ENCODE results near the gene SNU13. TPM values are rescaled to one million over a fixed set of nuclear protein-coding genes. Genes with fewer than 3 reads are reported as not detected.
"Not testable (repeated sequence)": the region's sequence is repeated elsewhere in the genome, so short reads cannot be mapped to it uniquely, and the experiment has no call there.

The SNU13 gene
- total RNA-seq (2012; rRNA removed) = 119 and 149 TPM in 2 replicates

DNA sequence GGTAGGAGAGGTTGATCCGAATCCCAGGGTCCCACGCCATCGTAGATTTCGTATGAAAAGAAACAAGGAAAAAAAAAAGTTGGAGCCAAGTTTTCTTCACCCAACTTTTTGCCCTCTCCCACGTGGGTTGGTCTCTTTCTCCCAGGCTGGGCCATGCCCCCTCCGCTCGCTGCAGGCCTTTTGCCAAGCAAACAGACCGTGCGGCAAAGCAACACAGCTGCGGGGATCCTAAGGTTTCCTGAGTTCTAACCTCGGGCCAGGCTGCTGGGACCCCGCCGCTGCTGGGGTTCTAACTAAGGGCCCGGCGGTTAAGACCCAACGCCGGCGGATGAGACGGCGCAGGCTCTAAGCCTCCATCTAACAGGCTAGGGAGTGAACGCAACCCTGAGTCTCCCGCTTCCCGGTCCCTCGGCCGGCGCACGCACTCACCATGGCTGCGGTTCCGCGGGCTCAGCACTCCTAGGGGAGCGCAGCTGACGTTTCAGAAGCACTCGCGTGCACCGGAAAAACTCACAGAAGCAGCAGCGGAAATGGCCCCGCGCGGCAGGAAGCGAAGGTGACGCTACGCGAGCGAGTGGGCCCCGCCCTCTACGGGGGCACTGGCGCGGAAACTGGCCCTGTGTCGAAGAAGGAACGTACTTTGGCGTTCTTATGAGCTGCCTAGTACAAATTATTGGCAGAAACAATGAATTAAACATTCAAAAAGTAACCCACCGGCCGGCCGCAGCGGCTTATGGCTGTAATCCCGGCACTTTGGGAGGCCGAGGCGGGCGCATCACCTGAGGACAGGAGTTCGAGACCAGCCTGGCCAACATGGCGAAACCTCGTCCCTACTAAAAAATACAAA, at the start of gene SNU13:
TSS of gene SNU13 (minus strand) at position 503 of the 847 bp plus-strand sequence. CDS start at position 432, 71 bp downstream.
- no peaks in the 10 kb centered on the region for H3K27me3 ChIP-seq (ENCODE audit: control insufficient read depth, insufficient read depth, low read length)
- H3K9me3 ChIP-seq (replicated peaks; ENCODE audit: low read length) = no peaks in the 10 kb centered on the region
- peak within 1 kb of the TSS; percentile 95 for H3K9ac ChIP-seq (ENCODE audit: low read depth, low read length)
- H3K36me3 ChIP-seq (ENCODE audit: insufficient read depth, low read length) = peaks cover 6% of the 10 kb centered on the region
- H3K4me2 ChIP-seq (ENCODE audit: low read length) = peak within 1 kb of the TSS; percentile 82
- H3K4me1 ChIP-seq (ENCODE audit: control insufficient read depth, insufficient read depth, low read length) = no peaks in the 10 kb centered on the region
- peak within 1 kb of the TSS; percentile 91 for H3K4me3 ChIP-seq (ENCODE audit: low read length)

DNA sequence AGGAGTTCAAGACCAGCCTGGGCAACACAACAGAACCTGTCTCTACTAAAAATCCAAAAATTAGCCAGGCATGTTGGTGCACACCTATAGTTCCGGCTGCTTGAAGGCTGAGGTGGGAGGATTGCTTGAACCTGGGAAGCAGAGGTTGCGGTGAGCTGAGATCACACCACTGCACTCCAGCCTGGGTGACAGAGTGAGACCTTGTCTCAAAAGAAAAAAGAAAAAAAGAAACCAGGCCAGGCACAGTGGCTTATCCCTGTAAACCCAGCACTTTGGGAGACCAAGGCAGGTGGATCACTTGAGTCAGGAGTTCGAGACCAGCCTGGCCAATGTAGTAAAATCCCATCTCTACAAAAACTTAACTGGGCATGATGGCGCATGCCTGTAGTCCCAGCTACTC, 44.6 kb upstream of the SNU13 start:
- H3K4me3 ChIP-seq (ENCODE audit: low read length); H3K4me2 ChIP-seq (ENCODE audit: low read length); H3K9ac ChIP-seq (ENCODE audit: low read depth, low read length); H3K9me3 ChIP-seq (replicated peaks; ENCODE audit: low read length); H3K4me1 ChIP-seq (ENCODE audit: control insufficient read depth, insufficient read depth, low read length); H3K36me3 ChIP-seq (ENCODE audit: insufficient read depth, low read length): not testable (repeated sequence)
- peaks cover 22% of the 10 kb centered on the region for H3K27me3 ChIP-seq (ENCODE audit: control insufficient read depth, insufficient read depth, low read length)

DNA sequence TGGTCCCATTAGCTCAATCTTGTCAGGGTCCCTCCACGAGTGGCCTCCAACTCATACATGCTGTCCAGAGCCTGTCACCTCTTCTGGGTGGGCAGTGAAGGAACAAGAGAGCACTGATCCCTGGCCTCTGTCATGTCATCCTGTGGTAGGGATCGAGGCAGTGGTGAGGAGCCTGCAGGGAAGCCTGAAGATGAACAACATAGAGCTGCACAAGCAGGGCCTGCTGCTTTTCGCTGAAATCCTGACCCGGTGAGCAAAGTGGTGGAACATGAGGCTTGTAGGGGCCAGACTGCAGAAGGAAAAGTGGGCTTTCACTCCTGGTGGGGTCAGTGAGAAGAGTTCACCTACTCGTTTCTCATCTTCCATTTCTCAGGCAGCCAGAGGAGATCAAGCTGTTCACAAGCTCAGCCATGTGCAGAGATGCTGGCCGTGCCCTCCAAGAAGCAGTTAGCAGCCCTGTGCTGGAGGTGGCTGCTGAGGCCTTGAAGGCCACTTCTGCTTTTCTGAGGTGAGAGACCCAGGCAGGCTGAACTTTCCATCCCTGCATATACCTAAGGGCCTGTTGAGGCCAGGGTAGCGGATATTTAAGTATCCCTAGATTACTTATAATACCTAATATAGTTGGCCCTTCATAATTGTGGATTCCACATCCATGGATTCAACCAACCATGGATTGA, 43.6 kb upstream of the SNU13 start:
- Histone ChIP-seq H3K27me3 (ENCODE audit: control insufficient read depth, insufficient read depth, low read length) (peaks cover 32% of the 10 kb centered on the region), H3K4me3 (ENCODE audit: low read length) (no peak overlapping the region), H3K36me3 (ENCODE audit: insufficient read depth, low read length) (no peaks in the 10 kb centered on the region), H3K4me2 (ENCODE audit: low read length) (no peak overlapping the region), H3K9me3 (replicated peaks; ENCODE audit: low read length) (no peaks in the 10 kb centered on the region), H3K9ac (ENCODE audit: low read depth, low read length) (no peak overlapping the region), H3K4me1 (ENCODE audit: control insufficient read depth, insufficient read depth, low read length) (no peaks in the 10 kb centered on the region)

DNA sequence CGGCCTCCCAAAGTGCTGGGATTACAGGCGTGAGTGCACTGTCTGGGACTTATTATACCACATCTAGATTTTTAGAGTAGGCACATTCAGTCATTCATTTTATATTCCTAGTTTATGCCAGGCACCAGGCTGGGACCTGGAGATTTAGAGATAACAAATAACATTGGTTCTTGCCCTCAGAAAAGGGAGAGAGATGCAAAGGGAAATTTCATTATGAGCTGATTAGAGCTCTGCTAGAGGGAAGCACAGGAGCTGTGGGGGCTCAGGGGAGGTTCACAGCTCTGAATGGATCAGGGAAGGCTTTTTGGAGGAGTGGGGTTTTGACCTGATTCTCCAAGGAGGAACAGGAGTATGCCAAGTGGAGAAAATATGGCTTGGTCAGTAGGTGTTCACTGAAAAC, 42.9 kb upstream of the SNU13 start:
- H3K27me3 ChIP-seq (ENCODE audit: control insufficient read depth, insufficient read depth, low read length) = peaks cover 31% of the 10 kb centered on the region
- no peaks in the 10 kb centered on the region for H3K4me1 ChIP-seq (ENCODE audit: control insufficient read depth, insufficient read depth, low read length)
- H3K4me2 ChIP-seq (ENCODE audit: low read length) = no peak overlapping the region
- no peak overlapping the region for H3K4me3 ChIP-seq (ENCODE audit: low read length)
- no peaks in the 10 kb centered on the region for H3K36me3 ChIP-seq (ENCODE audit: insufficient read depth, low read length)
- no peaks in the 10 kb centered on the region for H3K9me3 ChIP-seq (replicated peaks; ENCODE audit: low read length)
- no peak overlapping the region for H3K9ac ChIP-seq (ENCODE audit: low read depth, low read length)

DNA sequence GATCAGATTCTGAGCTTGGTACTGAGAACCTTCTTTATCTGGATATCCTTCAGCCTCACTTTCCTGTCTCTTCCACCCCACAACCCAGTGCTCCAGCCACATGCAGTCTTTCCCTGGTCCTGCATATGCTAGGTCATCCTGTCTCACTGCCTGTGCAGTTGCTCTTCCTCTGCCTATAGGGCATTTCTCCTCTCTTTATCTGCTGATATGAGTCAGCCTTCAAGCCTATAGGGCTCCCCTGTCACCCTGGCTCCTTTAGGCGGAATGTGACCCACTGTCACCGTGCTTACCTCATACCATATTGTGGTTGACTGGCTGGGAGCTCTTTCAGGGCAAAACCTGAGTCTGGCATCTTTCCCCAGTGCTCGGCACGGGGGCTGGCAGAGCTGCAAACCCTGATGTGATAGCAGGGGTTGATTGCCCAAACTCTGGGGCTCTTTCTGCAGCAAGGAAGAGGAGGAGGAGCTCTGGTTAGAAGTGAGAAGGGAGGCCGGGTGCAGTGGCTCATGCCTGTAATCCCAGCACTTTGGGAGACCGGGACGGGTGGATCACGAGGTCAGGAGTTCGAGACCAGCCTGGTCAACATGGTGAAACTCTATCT, 36.9 kb upstream of the SNU13 start:
- peaks cover 29% of the 10 kb centered on the region for H3K27me3 ChIP-seq (ENCODE audit: control insufficient read depth, insufficient read depth, low read length)
- H3K4me3 ChIP-seq (ENCODE audit: low read length) = no peak overlapping the region
- H3K4me1 ChIP-seq (ENCODE audit: control insufficient read depth, insufficient read depth, low read length) = no peaks in the 10 kb centered on the region
- no peaks in the 10 kb centered on the region for H3K9me3 ChIP-seq (replicated peaks; ENCODE audit: low read length)
- H3K36me3 ChIP-seq (ENCODE audit: insufficient read depth, low read length) = no peaks in the 10 kb centered on the region
- H3K9ac ChIP-seq (ENCODE audit: low read depth, low read length) = no peak overlapping the region
- H3K4me2 ChIP-seq (ENCODE audit: low read length) = no peak overlapping the region

DNA sequence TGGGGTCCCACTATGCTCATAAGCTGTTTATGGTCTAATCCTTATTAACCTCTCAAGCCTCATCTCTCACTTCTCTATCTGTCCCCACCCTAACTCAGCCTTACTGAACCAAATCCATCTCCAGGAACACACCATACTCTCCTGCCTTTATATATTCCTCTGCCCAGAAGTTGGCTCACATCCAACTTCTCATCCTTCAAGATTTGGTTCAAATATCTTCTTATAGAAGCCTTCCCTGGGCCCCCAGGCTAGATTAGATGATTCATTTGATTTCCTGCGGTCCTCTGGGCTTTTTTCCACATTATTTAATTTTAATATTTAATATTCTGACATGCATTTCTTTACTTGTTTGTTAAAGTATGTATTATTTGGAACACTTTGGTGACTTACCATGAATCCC, 33.8 kb upstream of the SNU13 start:
- no peaks in the 10 kb centered on the region for H3K36me3 ChIP-seq (ENCODE audit: insufficient read depth, low read length)
- H3K4me2 ChIP-seq (ENCODE audit: low read length) = no peak overlapping the region
- no peak overlapping the region for H3K9ac ChIP-seq (ENCODE audit: low read depth, low read length)
- no peaks in the 10 kb centered on the region for H3K4me1 ChIP-seq (ENCODE audit: control insufficient read depth, insufficient read depth, low read length)
- H3K9me3 ChIP-seq (replicated peaks; ENCODE audit: low read length) = no peaks in the 10 kb centered on the region
- peaks cover 24% of the 10 kb centered on the region for H3K27me3 ChIP-seq (ENCODE audit: control insufficient read depth, insufficient read depth, low read length)
- no peak overlapping the region for H3K4me3 ChIP-seq (ENCODE audit: low read length)

- no peaks in the 10 kb centered on the region for H3K9me3 ChIP-seq (replicated peaks; ENCODE audit: low read length)
- peaks cover 34% of the 10 kb centered on the region for H3K27me3 ChIP-seq (ENCODE audit: control insufficient read depth, insufficient read depth, low read length)
- no peak overlapping the region for H3K4me2 ChIP-seq (ENCODE audit: low read length)
- H3K4me3 ChIP-seq (ENCODE audit: low read length) = no peak overlapping the region
- no peaks in the 10 kb centered on the region for H3K4me1 ChIP-seq (ENCODE audit: control insufficient read depth, insufficient read depth, low read length)
- no peaks in the 10 kb centered on the region for H3K36me3 ChIP-seq (ENCODE audit: insufficient read depth, low read length)
- no peak overlapping the region for H3K9ac ChIP-seq (ENCODE audit: low read depth, low read length)
Measured at GRCh38 chr22:41713004-41713403, 24.3 kb upstream of the SNU13 start.

DNA sequence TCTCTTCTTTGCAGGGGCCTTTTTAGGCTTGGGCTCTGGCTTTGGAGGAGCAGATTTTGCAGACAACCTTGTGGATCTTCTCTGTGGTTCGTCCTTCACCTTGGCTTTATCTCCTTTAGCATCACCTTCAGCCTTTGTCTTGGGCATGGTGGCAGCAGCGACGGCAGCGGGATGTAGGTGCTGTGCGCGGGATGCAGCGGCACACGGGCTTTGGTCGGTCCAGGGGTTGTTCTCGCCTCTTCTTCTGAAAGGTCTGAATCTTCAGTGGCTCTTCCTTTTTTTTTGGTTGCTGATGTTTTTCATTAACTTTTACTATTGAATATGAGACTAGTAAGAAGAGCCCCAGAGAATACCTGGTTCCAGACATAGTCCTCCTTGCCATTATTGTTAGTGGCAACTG, 20.7 kb upstream of the SNU13 start:
- Histone ChIP-seq H3K36me3 (ENCODE audit: insufficient read depth, low read length) (no peaks in the 10 kb centered on the region), H3K4me3 (ENCODE audit: low read length) (no peak overlapping the region), H3K9ac (ENCODE audit: low read depth, low read length) (no peak overlapping the region), H3K4me1 (ENCODE audit: control insufficient read depth, insufficient read depth, low read length) (no peaks in the 10 kb centered on the region), H3K27me3 (ENCODE audit: control insufficient read depth, insufficient read depth, low read length) (peaks cover 34% of the 10 kb centered on the region), H3K4me2 (ENCODE audit: low read length) (no peak overlapping the region), H3K9me3 (replicated peaks; ENCODE audit: low read length) (no peaks in the 10 kb centered on the region)

DNA sequence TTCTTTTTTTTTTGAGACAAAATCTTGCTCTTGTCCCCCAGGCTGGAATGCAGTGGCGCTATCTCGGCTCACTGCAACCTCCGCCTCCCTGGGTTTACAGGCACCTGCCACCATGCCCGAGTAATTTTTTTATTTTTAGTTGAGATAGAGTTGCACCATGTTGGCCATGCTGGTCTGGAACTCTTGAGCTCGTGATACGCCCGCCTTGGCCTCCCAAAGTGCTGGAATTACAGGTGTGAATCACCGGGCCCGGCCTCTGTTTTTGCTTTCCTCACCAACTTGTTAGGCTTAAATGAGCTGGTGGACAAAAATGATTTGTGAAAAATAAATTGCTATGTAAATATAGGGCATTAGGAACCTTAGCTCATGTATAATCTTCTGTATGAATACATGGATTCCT, 14.1 kb upstream of the SNU13 start:
- H3K4me3 ChIP-seq (ENCODE audit: low read length) = no peak overlapping the region
- no peaks in the 10 kb centered on the region for H3K36me3 ChIP-seq (ENCODE audit: insufficient read depth, low read length)
- H3K9me3 ChIP-seq (replicated peaks; ENCODE audit: low read length) = no peaks in the 10 kb centered on the region
- peaks cover 6% of the 10 kb centered on the region for H3K27me3 ChIP-seq (ENCODE audit: control insufficient read depth, insufficient read depth, low read length)
- no peak overlapping the region for H3K9ac ChIP-seq (ENCODE audit: low read depth, low read length)
- H3K4me2 ChIP-seq (ENCODE audit: low read length) = no peak overlapping the region
- peaks cover 5% of the 10 kb centered on the region for H3K4me1 ChIP-seq (ENCODE audit: control insufficient read depth, insufficient read depth, low read length)

DNA sequence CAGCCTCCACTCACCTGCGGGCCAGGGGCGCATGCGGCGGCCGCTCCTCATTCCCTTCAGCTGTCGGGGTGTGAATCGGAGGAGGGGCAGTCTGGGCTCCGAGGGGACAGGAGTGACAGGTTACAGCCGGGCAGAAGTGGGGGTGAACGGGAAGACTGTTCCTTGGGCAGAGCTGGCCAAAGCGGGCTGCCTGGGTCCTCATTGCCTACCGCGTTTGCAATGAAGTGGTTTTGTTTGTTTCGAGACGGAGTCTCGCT, 11.4 kb upstream of the SNU13 start:
- H3K9me3 ChIP-seq (replicated peaks; ENCODE audit: low read length) = no peaks in the 10 kb centered on the region
- H3K4me1 ChIP-seq (ENCODE audit: control insufficient read depth, insufficient read depth, low read length) = peaks cover 14% of the 10 kb centered on the region
- no peak overlapping the region for H3K4me2 ChIP-seq (ENCODE audit: low read length)
- H3K9ac ChIP-seq (ENCODE audit: low read depth, low read length) = no peak overlapping the region
- no peaks in the 10 kb centered on the region for H3K36me3 ChIP-seq (ENCODE audit: insufficient read depth, low read length)
- H3K4me3 ChIP-seq (ENCODE audit: low read length) = no peak overlapping the region
- no peaks in the 10 kb centered on the region for H3K27me3 ChIP-seq (ENCODE audit: control insufficient read depth, insufficient read depth, low read length)

- no peak within 1 kb of the TSS for H3K9ac ChIP-seq (ENCODE audit: low read depth, low read length)
- H3K4me3 ChIP-seq (ENCODE audit: low read length) = peak within 1 kb of the TSS; percentile 21
- H3K9me3 ChIP-seq (replicated peaks; ENCODE audit: low read length) = no peaks in the 10 kb centered on the region
Measured at GRCh38 chr22:41699264-41700107, 10.8 kb upstream of the SNU13 start, which contains the start of gene MEI1. Gene MEI1 (plus strand): TSS chr22:41699503. CDS start chr22:41699539, 36 bp downstream.

More at GRCh38 chr22:41699264-41700107, 10.8 kb upstream of the SNU13 start, which contains the start of gene MEI1:
- peak within 1 kb of the TSS; percentile 48 for H3K4me2 ChIP-seq (ENCODE audit: low read length)
- H3K36me3 ChIP-seq (ENCODE audit: insufficient read depth, low read length) = no peaks in the 10 kb centered on the region
- peaks cover 14% of the 10 kb centered on the region for H3K4me1 ChIP-seq (ENCODE audit: control insufficient read depth, insufficient read depth, low read length)
- no peaks in the 10 kb centered on the region for H3K27me3 ChIP-seq (ENCODE audit: control insufficient read depth, insufficient read depth, low read length)

Measured in skeletal muscle satellite cell (primary cell).